Hematopoietic multipotent progenitor cell (in vitro differentiated cells): ENCODE results near the gene AZIN2. TPM values are rescaled to one million over a fixed set of nuclear protein-coding genes. Genes with fewer than 3 reads are reported as not detected.
"Not testable (repeated sequence)": the region's sequence is repeated elsewhere in the genome, so short reads cannot be mapped to it uniquely, and the experiment has no call there.

Source experiments
- DNase-seq, 3 donors: peaks; one replicate each; pipeline ENCODE4 v3.0.0-alpha.2; 2011 to 2015; ENCODE audit warnings: low read depth in 2 of 3, low spot score in 2 of 3
- total RNA-seq: library from RNA; depleted of rRNA; stranded (reverse); fragments of >200 nt; gene quantifications from one replicate; pipeline ENCODE4 v1.2.3, GENCODE V29; 2012

AZIN2 gene
- total RNA-seq, 1 donor, result 0.81 TPM

DNA sequence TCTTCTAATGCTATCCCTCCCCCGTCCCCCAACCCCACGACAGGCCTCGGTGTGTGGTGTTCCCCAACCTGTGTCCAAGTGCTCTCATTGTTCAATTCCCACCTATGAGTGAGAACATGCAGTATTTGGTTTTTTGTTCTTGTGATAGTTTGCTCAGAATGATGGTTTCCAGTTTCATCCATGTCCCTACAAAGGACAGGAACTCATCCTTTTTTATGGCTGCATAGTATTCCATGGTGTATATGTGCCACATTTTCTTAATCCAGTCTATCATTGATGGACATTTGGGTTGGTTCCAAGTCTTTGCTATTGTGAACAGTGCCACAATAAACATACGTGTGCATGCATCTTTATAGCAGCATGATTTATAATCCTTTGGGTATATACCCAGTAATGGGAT is 43.7 kb downstream of the AZIN2 start:
- not testable (repeated sequence) for DNase-seq

DNA sequence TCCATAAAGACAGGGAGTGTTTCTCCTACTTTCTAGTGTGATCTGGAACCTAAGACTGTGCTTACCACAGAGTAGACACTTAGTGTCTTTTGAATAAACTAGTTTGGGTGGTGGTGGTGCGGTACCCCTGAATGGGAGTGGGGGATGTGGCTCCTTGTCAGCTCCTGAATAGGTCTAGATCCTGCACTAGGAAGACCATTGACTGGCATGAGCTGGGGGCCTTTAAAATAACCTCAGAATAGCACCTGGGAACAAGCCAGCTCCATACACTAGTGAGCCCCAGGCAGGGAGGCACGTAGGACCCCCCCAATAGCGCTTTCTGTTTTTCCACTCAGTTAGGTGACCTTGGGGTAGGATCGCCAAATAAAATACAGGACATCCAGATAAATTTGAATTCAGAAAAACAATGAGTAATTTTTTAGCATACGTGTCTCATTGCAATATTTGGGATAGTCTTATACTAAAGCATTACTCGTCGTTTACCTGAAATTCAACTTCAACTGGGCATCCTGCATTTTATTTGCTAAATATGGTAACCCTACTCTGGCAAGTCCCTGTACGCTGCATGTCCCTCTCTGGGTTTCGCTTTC is 45.6 kb downstream of the AZIN2 start:
- DNase-seq, result no peak

DNA sequence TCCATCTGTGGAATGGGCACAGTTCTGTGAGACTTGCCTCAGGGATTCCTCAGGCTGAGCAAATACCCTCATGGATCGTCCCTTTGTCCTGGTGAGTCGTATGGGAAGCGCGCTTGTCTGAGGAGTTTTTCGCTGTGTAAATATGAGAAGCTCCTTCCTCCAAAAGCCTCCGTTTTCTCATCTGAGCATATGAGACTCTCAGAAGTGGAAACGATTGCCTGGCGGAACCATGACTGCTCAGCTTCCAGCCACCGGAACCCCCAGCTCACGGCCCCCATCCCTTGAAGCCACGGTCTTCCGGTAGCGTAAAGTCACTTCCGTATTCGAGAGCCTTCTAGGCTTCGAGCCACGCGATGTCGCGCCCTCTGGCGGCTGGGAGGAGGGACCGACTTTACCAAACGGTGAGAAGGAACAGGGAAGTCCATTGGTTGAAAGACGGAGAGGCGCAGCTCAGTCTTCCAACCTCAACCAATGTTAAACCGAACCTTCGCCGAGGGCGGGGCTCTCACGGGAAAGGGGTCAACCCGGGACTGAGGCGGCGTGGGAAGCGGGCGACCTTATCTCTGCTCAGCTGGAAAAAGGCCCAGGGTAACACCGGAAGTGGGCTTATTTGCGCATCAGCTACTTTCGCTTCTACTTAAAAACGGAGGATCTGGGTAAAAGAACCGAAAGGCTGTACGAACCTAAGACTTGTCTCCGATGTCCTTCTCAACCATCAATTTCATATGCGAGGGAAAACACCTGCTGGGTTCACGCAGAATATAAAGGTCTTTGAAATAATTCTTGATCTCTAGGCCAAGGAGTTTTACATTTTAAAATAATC is 46.3 kb downstream of the AZIN2 start:
- DNase-seq, result peak; percentile 97 to 100 (median 100)

DNA sequence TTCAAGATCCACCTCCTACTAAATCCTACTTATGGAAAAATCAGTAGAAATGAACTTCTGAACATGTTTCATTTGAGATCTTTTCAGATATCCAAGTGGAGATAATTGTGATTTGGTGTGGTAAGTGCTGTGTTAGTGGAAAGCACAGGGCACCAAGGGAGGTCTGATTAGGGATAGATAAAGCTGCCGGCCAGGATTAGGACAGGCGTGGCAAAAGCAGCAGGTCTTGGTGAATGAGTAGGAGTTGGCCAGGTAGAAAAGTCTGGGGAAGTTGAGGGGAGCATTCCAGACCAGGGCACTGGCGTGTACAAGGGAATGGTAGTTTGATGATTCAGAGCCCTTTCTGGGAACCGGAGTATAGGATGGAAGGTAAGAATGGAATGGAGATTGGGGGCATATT is 47.8 kb downstream of the AZIN2 start:
- DNase-seq, result no peak

DNA sequence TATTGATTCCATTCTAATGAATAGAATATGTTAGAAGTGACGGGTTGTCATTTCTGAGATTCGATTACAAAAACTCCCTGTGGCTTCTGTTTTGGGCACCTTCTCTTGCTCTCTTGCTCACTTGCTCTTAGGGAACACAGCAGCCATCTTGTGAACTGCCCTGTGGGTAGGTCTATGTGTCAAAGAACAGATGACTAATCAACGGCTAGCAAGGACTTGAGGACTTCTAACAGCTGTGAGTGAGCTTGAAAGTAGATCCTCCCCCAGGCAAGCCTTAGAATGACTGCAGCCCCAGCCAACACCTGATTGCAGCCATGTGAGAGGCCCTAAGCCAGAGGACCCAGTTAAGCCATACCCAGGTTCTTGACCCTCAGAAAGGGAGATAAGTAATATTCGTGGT is 49.3 kb downstream of the AZIN2 start:
- DNase-seq, result no peak

GRCh38 chr1:33131191-33131590 is 50.2 kb downstream of the AZIN2 start:
- no peak for DNase-seq

- no peak for DNase-seq
Measured at GRCh38 chr1:33132549-33132948, 51.6 kb downstream of the AZIN2 start.

GRCh38 chr1:33133478-33134105 is 52.6 kb downstream of the AZIN2 start:
- no peak for DNase-seq

DNA sequence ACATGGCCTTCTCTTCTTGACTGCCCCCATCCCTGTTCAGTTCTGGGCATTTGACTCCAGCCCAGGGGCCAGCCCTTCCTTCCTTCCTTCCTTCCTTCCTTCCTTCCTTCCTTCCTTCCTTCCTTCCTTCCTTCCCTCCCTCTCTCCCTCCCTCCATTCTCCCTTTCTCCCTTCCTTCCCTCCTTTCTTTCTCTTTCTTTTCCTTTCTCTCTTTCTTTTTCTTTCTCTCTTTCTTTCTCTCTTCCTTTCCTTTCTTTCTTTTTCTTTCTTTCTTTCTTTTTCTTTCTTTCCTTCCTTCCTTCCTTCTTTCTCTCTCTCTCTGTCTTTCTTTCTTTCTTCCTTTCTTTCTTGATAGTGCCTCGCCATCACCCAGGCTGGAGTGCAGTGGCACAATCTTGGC is 55.1 kb downstream of the AZIN2 start:
- DNase-seq, result not testable (repeated sequence)

DNA sequence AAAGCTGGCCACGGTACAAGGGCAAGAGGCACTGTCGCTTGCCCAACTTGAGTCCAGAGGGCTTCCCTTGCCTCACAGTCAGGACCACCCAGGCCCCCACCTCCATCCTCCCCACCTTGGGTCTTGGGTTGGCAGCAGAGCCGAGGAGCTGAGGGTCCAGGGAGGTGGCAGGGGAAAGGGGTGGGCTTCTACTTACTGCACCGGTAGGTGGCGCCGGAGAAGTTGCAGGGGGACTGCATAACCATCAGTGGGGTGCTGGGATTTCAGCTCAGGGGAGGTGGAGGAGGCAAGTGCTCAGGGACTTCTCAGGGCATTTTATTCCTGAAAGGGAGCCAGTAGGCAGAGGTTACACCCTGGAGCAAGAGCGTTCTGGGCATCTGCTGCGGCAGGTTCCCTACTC is 56.8 kb downstream of the AZIN2 start:
- peak in 2 of 3 donors; percentile 60 to 61 for DNase-seq

DNA sequence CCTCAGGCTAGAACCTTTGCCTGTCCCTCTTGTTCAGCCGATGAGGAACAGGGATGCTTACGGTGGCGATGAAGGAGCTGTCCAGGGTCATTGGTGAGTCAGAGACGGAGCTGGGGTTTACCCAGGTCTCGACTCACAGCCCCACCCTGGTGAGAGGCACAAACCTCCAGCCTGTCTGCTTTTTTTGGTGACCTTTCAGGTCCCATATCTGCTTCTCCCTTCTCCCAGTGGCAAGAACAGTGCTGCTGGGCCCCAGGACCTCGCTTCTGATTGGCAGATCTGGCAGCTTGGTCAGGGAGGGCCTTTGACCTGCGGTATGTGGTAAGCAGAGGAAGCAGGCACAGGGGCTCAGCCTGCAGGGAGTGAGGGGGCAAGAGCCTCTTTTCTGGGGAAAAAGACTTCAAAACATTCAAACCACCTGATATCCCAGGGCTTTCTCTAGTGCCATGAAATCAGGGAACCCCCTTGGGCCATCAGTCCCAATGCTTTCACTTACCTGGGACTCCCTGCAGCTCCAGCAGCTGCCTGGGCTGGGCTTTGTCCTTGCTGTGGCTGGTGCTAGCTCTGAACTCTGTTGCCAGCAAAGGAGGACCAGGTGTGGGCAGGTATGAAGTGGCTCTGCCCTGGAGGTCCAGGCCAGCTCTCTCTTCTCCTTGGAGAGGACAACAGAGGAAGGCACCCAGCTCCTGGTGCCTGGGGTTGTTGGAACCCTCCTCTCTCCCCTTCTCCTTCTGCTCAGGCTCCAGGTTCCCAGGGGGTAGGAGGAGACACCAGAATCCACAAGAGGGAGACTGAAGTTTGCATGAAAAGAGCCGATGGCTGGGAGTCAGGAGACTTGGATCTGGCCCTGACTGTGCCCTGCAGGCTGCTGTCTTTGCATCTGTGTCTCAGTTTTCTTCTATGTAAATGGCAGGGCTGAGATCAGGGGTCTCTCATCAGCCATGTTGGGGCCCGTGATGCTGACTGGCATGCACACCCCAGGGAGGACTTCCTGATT is 59.5 kb downstream of the AZIN2 start:
- DNase-seq, result peak in 1 of 3 donors; percentile 18

GRCh38 chr1:33141216-33141615 is 60.3 kb downstream of the AZIN2 start:
- DNase-seq, result no peak

DNA sequence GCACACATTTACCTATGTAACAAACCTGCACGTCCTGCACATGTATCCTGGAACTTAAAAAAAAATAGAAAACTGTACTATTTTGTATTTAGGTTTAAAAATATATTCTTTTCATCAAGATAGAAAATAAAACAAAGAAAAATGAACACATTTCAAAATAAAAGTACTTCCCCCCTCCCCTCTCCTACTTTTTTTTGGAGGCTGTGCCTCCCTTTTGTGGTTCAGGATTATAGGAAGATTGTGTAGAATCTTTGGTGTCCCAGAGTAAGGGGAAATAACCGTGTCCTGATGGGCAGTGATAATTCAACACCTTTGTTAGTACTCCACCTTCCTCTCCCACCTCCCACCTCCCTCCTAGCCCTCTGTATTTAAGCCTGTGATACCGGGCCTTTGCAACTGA is 60.8 kb downstream of the AZIN2 start:
- DNase-seq, result no peak

DNA sequence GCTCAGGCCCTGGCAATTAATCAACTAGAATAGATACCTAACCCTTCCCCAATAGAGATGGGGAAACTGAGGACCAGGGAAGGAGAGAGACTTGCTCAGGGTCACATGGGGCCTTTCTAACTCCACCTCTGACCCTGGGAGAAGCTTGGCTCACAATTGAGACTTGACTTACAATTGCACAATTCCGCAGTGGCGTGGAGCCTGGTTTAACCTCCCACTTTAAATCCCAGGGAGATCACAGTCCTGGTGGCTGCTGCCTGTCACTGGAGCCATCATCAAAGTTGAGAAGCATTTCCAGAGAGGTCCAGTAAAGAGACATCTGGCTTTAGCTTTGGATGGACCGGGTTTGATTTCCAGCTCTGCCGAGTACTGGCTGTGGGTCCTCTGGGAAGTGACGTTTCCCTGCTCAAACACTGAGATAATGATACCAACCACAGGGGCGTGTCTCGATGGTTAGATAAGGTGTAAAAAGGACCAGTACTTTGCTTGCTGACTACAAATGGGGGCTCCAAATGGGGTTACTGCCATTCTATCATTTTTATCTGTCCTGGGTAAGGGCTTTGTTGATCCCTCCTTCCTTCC is 61.6 kb downstream of the AZIN2 start:
- DNase-seq, result no peak

- no peak for DNase-seq
Measured at GRCh38 chr1:33143176-33143575, 62.2 kb downstream of the AZIN2 start.

GRCh38 chr1:33143698-33144097 is 62.7 kb downstream of the AZIN2 start:
- no peak for DNase-seq

GRCh38 chr1:33146003-33146402 is 65.0 kb downstream of the AZIN2 start:
- DNase-seq, result no peak

GRCh38 chr1:33147275-33147996 is 66.5 kb downstream of the AZIN2 start:
- DNase-seq, result no peak

GRCh38 chr1:33147997-33148314 is 67.0 kb downstream of the AZIN2 start:
- DNase-seq, result no peak

GRCh38 chr1:33148615-33149014 is 67.7 kb downstream of the AZIN2 start:
- no peak for DNase-seq
